Brain microvascular endothelial cell (primary cell): ENCODE data around the gene WASF3.

Experiments
- DNase-seq: peaks from one replicate; pipeline ENCODE4 v3.0.0-alpha.2; 2020
- H3K27ac ChIP-seq: fragments of 250-450 bp; sonication (Bioruptor Pico); 2 replicates; pipeline ENCODE4 v1.5.1; 2020; ENCODE audit warnings: mild to moderate bottlenecking, moderate library complexity
- H3K27me3 ChIP-seq: fragments of 250-450 bp; sonication (Bioruptor Pico); replicated peaks from 2 replicates; pipeline ENCODE4 v1.5.1; 2020; ENCODE audit warnings: mild to moderate bottlenecking
- H3K36me3 ChIP-seq: fragments of 250-450 bp; sonication (Bioruptor Pico); replicated peaks from 2 replicates; pipeline ENCODE4 v1.5.1; 2020; ENCODE audit warnings: mild to moderate bottlenecking
- H3K4me3 ChIP-seq: 2 replicates; pipeline ENCODE4 v1.5.1; 2011; ENCODE audit warnings: low read depth, mild to moderate bottlenecking, control low read depth, low read length, moderate library complexity
- in situ Hi-C: cut with HindIII; loops from 2 replicates; pipeline ENCODE4 v1.10.0; 2017; ENCODE audit warnings: low sequenced_read_pairs, low pct_ligation_motif_present
- TF ChIP-seq, protein P1 (sequence below): IDR thresholded peaks from 2 replicates; pipeline ENCODE4 v1.5.1; 2011; ENCODE audit warnings: low read depth, mild to moderate bottlenecking, moderate library complexity, low read length, control low read depth, inconsistent platforms; ENCODE audit errors: missing control alignments

WASF3 gene

DNA sequence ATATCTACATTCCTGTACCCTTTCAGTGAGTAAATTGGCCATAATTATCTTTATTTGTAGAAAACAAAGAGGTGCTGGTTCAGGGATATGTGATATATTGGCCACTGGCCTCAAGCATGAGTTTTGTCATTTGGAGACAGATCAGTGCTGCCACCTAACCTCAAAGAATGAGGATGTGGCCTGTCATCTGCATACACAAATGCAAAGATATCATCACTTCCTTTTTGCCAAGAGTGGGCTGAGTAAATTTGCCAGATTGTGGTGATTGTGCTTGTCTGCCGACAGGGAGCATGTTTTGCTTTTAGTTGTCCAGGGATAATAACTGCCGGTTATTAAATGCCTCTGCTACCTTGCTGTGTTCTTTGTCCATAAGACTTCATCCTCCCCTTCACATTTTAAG is 44.2 kb downstream of the WASF3 start:
- in situ Hi-C loops, result no loop called here
- H3K36me3 ChIP-seq, result no peaks in the 10 kb centered on the region
- peak; percentile 43 for DNase-seq
- H3K27me3 ChIP-seq, result no peaks in the 10 kb centered on the region
- TF ChIP-seq, protein P1, sequence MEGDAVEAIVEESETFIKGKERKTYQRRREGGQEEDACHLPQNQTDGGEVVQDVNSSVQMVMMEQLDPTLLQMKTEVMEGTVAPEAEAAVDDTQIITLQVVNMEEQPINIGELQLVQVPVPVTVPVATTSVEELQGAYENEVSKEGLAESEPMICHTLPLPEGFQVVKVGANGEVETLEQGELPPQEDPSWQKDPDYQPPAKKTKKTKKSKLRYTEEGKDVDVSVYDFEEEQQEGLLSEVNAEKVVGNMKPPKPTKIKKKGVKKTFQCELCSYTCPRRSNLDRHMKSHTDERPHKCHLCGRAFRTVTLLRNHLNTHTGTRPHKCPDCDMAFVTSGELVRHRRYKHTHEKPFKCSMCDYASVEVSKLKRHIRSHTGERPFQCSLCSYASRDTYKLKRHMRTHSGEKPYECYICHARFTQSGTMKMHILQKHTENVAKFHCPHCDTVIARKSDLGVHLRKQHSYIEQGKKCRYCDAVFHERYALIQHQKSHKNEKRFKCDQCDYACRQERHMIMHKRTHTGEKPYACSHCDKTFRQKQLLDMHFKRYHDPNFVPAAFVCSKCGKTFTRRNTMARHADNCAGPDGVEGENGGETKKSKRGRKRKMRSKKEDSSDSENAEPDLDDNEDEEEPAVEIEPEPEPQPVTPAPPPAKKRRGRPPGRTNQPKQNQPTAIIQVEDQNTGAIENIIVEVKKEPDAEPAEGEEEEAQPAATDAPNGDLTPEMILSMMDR, result no peak
- H3K27ac ChIP-seq, result no peak overlapping the region
- H3K4me3 ChIP-seq, result no peak overlapping the region

DNA sequence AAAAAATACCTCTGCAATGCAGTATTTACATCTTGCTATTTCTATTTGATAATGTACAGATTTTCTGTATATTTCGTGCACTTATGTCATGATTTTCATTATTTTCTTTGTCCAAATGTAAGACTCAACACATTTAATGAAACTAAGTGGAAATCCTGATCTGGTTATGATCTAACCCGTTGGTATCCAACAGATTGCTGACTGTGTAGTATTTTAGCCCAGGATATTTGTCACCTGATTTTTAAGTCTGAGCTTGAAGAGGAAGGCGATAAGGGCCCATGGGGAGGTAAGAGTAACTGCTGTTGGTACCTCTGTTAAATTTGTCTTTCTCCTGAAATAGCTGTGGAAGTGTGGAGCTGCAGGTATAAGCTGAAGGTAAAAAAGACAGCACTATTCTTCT is 45.3 kb downstream of the WASF3 start:
- TF ChIP-seq, protein P1, result no peak

DNA sequence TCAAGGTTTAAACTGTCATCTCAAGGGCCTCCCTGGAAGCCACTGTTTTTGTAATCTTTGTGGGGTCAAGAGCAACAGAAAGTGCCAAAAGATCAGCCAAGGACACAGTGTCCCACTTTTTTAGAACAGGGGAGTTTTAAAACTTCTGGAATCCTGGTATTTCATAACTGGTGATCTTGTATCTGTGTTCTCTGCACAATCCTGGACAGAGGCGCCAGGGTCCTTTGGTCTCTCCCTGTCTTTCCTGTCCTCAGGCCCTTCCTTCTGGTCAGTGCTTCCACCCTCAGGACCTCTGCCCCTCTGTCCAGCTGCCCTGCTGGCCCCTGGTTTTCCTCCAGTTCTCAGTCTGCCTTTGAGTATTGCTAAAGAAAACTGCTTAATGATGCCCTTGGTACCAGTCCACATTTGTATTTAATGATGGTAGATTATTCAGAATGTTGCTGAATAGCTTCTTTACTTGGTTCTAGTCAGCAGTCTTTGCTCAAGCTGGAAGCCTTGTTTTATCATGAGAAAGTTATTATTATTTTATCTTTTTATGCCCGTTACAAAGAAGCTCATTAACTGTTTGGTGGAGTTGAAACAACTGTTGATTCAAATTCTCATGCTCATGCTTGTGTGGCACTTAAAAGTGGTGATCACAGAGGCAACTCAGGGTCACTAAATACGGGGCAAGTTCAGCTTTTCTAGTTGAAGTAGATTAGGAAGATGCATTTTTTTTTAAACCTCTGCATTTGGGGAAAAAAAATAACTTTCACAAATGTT is 47.5 kb downstream of the WASF3 start:
- Histone ChIP-seq H3K27ac (no peak overlapping the region), H3K27me3 (no peaks in the 10 kb centered on the region), H3K4me3 (no peak overlapping the region), H3K36me3 (no peaks in the 10 kb centered on the region)
- TF ChIP-seq, protein P1, result no peak
- in situ Hi-C loops, result no loop called here
- no peak for DNase-seq

More for the DNA sequence above, 45.3 kb downstream of the WASF3 start:
- no peak overlapping the region for H3K4me3 ChIP-seq
- H3K27me3 ChIP-seq, result no peaks in the 10 kb centered on the region
- in situ Hi-C loops, result no loop called here
- no peaks in the 10 kb centered on the region for H3K36me3 ChIP-seq
- no peak for DNase-seq
- no peak overlapping the region for H3K27ac ChIP-seq

DNA sequence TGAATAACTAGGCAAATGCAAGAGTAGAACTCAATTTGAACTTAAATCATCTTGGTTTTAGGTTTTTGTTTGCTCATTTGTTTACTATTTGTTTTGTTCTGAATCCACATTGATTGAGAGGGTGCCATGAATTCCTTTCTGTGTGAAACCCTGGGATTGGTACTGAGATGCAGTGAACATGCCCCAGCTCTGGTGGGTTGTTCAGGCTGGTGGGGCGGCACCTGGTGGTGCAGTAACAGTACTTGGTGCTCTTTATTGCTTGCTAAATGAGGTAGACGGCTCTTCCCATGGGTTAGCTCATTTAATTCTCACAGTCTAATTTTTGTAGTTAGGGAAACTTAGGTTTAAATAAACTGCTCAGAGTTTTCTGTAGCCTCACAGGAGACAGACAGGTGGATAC is 48.4 kb downstream of the WASF3 start:
- TF ChIP-seq, protein P1, result peak; percentile 29
- Histone ChIP-seq H3K4me3 (no peak overlapping the region), H3K27me3 (no peaks in the 10 kb centered on the region), H3K27ac (no peak overlapping the region), H3K36me3 (no peaks in the 10 kb centered on the region)
- in situ Hi-C loops, result no loop called here
- no peak for DNase-seq

DNA sequence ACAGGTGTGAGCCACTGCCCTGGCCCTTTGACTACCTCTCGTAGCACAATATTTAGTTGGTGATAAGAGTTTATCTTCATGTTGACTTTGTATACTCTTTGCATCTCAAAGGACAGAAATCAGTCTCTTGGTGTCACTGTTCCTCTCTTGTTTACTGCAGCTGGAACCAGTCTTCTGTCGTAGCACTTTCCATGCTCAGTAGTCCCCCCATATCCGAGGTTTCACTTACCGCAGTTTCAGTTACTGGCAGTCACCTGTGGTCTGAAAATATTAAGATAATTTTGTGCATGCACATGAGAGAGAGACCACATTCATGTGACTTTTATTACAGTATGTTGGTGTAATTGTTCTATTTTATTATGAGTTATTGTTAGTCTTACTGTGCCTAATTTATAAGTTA is 49.1 kb downstream of the WASF3 start:
- in situ Hi-C loops, result no loop called here
- TF ChIP-seq, protein P1, result no peak
- H3K27ac ChIP-seq, result no peak overlapping the region

DNA sequence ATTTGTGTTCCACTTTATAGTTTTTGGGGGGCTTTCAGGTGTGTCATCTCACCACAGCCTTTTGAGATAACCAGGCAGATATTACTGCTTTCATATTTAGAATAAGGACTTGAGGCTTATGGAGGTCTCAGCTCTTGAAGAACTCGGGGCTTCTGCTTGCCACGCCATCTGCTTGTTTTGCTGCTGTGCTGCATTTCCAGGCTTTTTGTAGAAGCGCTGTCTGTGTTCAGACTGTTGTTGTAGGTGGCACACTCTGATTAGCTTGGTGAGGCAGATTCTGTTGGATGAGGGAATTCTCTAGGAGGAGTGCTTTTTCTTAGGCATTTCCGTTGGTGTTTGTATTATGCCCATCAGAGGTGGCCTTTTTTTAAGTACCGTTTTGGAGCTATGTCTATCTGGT is 57.2 kb downstream of the WASF3 start:
- TF ChIP-seq, protein P1, result no peak
- in situ Hi-C loops, result no loop called here
- Histone ChIP-seq H3K27me3 (no peaks in the 10 kb centered on the region), H3K36me3 (no peaks in the 10 kb centered on the region), H3K4me3 (no peak overlapping the region), H3K27ac (no peak overlapping the region)
- no peak for DNase-seq

More for the DNA sequence above, 49.1 kb downstream of the WASF3 start:
- no peaks in the 10 kb centered on the region for H3K36me3 ChIP-seq
- no peak overlapping the region for H3K4me3 ChIP-seq
- no peaks in the 10 kb centered on the region for H3K27me3 ChIP-seq
- no peak for DNase-seq
